Pancreas (tissue), 10 donors: ENCODE results near the gene TTC33. TPM values are rescaled to one million over a fixed set of nuclear protein-coding genes. Genes with fewer than 3 reads are reported as not detected.

ENCODE experiments used
- ATAC-seq, 4 donors: fragments of 200-7000 bp; cut with Tn5 transposase; one replicate each; pipeline versions ENCODE4 v1.8.0 to v1.9.1; 2020; ENCODE audit warnings: mild to moderate bottlenecking in 4 of 4, moderate library complexity in 4 of 4
- DNase-seq, 6 donors: peaks; one replicate each; pipeline ENCODE4 v3.0.0-alpha.2; 2020
- FAIRE-seq: peaks from 2 replicates; lab custom pipeline; 2012; peaks lifted over from hg19 to GRCh38; lab: Jason Lieb, UNC
- H3K27ac ChIP-seq, 4 donors: fragments of 200-600 bp; sonication (generic); 1 replicate in 3 of 4; 2 replicates in 1 of 4; pipeline versions ENCODE4 v1.5.0 to v1.8.0; 2020
- H3K27me3 ChIP-seq, 4 donors: fragments of 200-600 bp; one replicate each; pipeline ENCODE4 v1.8.0; 2021
- H3K36me3 ChIP-seq, 3 donors: fragments of 200-600 bp; sonication (generic) in 1 of 3; one replicate each; pipeline versions ENCODE4 v1.5.0 to v1.8.0; 2020 to 2021
- H3K4me1 ChIP-seq, 3 donors: fragments of 200-600 bp; one replicate each; pipeline ENCODE4 v1.8.0; 2021
- H3K4me3 ChIP-seq, 4 donors: fragments of 200-600 bp; sonication (generic) in 2 of 4; one replicate each; pipeline versions ENCODE4 v1.5.0 to v1.8.0; 2020 to 2021
- H3K9me3 ChIP-seq, 4 donors: fragments of 200-600 bp; one replicate each; pipeline ENCODE4 v1.8.0; 2021
- CTCF ChIP-seq, 4 donors: fragments of 200-600 bp; sonication (generic) in 3 of 4; IDR thresholded peaks; one replicate each; pipeline versions ENCODE4 v1.5.0 to v1.8.0; 2021; ENCODE audit warnings: antibody characterized with exemption in 4 of 4
- WGBS, 2 donors: extraction: QIAGEN DNeasy Blood & Tissue Kit; methylation state at CpG; one replicate each; pipeline ENCODE4 v1.1.7; 2013; 5-methylcytosine and 5-hydroxymethylcytosine counted together
- intact Hi-C, 3 donors: fragments of 100-400 bp; cut with DNase I; formaldehyde crosslinking; loops; one replicate each; pipeline versions ENCODE4 v1.11.1 to v1.14.2; 2022
- polyA plus RNA-seq, 2 donors: library from polyadenylated mRNA; stranded (reverse); fragments of 200-250 nt; gene quantifications; one replicate each; pipeline ENCODE4 v1.2.3, GENCODE V29; 2013
- total RNA-seq, 6 donors: library from RNA; stranded (reverse); fragmentation: NEBNext Ultra II Directional in 4 of 6; extraction: Animal tissue kit (Norgen Biotek cat#: 25700) in 4 of 6; gene quantifications; one replicate each; pipeline versions ENCODE4 v1.2.1 to v1.2.4, GENCODE V29; 2021 to 2023
- donor health status: healthy with polysubstance abuse.
- donor health status: DM: no; HTN: no; CAD: no; lungs with moderate emphysema.
- donor health status: DM: no; HTN: no; CAD: no.
- donor health status: control.
- donor health status: control.
- donor health status: Bipolar disorder and iron deficiency.
- donor health status: DM: yes; HTN: yes; CAD: no.
- donor health status: DM: no; HTN: no; CAD: no.
- donor health status: DM: no; HTN: no; CAD: no.
- donor health status: DM: yes; HTN: yes; CAD: no.

Gene TTC33
- total and polyA plus RNA-seq, 8 donors, result 3.0 to 8.7 (median 5.5) TPM

- Histone ChIP-seq H3K9me3 (no peaks in the 10 kb centered on the region), H3K27me3 (no peaks in the 10 kb centered on the region), H3K27ac (peak overlapping the region; percentile 70 to 94 (median 83)), H3K4me1 (peaks cover 0 to 6% (median 5%) of the 10 kb centered on the region in 3 donors), H3K36me3 (no peaks in the 10 kb centered on the region), H3K4me3 (peak overlapping the region; percentile 66 to 88 (median 80))
- WGBS, 2 donors, result 8 to 10% methylated on average over 6 of the region's 6 CpGs
- FAIRE-seq (no peak), ATAC-seq (no peak), DNase-seq (no peak)
- TF ChIP-seq CTCF (IDR thresholded peaks at IDR 0.05), result no peak
- intact Hi-C loops, result loop anchor here in 1 of 3 donors (10.0 kb wide), 1 partner anchor 120 kb away; no protein-coding TSS in a partner anchor
Observed at GRCh38 chr5:40754381-40755092, 1.2 kb downstream of the TTC33 start.

DNA sequence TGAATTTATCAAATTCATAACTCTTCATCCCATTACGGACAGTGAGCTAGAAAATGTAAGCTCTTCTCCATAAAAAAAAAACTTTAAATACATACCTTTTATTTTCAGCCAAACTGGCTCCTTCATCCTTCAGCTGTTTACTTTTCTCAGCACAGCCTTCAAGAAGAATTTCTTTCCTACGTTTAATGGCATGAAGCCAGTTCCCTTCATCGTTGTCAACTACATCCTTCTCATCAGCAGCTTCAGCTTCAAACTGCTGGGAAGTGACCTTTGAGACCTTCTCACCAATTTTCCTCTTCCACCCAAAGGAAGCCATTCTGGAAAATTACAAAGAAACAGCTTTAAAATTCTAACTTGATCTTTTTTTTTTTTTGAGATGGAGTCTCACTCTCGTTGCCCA lies 9.1 kb downstream of the TTC33 start:
- intact Hi-C loops, result no loop called here
- ATAC-seq (no peak), DNase-seq (no peak)

DNA sequence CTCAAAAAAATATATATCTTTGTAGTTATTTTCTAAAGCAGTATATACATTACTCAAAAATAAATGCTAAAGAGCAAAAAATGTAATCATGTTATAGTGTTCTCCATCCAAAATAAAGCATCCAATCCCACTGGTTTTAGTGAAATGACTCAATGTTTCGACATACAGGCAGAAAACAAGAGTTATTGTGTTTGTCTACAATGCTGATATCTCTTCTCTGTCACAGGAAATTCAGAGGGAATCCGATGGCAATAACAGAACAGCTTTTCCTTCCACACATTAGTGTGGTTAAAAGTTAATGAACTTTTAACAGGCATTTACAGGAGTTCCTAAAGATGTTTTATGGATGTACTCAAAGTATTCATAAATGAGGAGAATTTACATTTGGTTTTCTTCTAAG lies 12.0 kb downstream of the TTC33 start:
- Histone ChIP-seq H3K9me3 (no peaks in the 10 kb centered on the region), H3K36me3 (peaks cover 0 to 13% (median 0%) of the 10 kb centered on the region in 3 donors), H3K27me3 (no peaks in the 10 kb centered on the region), H3K27ac (no peak overlapping the region), H3K4me1 (peaks cover 0 to 5% (median 0%) of the 10 kb centered on the region in 3 donors), H3K4me3 (no peak overlapping the region)
- ATAC-seq (no peak), FAIRE-seq (no peak), DNase-seq (no peak)
- intact Hi-C loops, result no loop called here
- TF ChIP-seq CTCF (IDR thresholded peaks at IDR 0.05), result no peak
- 90 to 95% methylated on average over 2 of the region's 2 CpGs for WGBS, 2 donors

More for the DNA sequence above, 9.1 kb downstream of the TTC33 start:
- no peak for TF ChIP-seq CTCF (IDR thresholded peaks at IDR 0.05)
- Histone ChIP-seq H3K9me3 (no peaks in the 10 kb centered on the region), H3K27me3 (no peaks in the 10 kb centered on the region), H3K4me1 (peaks cover 0 to 5% (median 0%) of the 10 kb centered on the region in 3 donors), H3K4me3 (no peak overlapping the region), H3K27ac (no peak overlapping the region), H3K36me3 (no peaks in the 10 kb centered on the region)
- no peak for FAIRE-seq
- 33 to 35% methylated on average over 4 of the region's 4 CpGs for WGBS, 2 donors

DNA sequence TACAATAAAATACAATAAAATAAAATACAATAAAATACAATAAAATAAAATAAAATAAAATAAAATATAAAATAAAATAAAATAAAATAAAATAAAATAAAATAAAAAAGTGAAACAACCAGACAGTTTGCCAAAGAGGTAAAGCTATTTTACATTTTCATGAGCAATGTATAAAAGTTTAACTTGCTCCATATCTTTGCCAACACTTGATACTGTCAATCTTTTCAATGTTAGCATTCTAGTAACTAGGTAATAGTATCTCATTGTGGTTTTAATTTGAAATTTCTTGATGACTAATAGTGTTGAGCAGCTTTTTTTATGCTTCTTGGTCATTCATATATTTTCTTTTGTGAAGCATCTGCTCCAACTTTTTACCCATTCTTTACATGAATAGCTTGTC lies 17.3 kb downstream of the TTC33 start:
- DNase-seq, result no peak
- Histone ChIP-seq H3K4me3 (no peak overlapping the region), H3K4me1 (peaks cover 23 to 28% (median 27%) of the 10 kb centered on the region in 3 donors), H3K9me3 (no peaks in the 10 kb centered on the region), H3K27ac (no peak overlapping the region), H3K36me3 (peaks cover 0 to 13% (median 0%) of the 10 kb centered on the region in 3 donors), H3K27me3 (no peaks in the 10 kb centered on the region)
- ATAC-seq, result no peak
- no peak for TF ChIP-seq CTCF (IDR thresholded peaks at IDR 0.05)
- intact Hi-C loops, result no loop called here
- FAIRE-seq, result peak; percentile 85
